ENCODE data around the gene TRIM59.

TRIM59 gene

DNA sequence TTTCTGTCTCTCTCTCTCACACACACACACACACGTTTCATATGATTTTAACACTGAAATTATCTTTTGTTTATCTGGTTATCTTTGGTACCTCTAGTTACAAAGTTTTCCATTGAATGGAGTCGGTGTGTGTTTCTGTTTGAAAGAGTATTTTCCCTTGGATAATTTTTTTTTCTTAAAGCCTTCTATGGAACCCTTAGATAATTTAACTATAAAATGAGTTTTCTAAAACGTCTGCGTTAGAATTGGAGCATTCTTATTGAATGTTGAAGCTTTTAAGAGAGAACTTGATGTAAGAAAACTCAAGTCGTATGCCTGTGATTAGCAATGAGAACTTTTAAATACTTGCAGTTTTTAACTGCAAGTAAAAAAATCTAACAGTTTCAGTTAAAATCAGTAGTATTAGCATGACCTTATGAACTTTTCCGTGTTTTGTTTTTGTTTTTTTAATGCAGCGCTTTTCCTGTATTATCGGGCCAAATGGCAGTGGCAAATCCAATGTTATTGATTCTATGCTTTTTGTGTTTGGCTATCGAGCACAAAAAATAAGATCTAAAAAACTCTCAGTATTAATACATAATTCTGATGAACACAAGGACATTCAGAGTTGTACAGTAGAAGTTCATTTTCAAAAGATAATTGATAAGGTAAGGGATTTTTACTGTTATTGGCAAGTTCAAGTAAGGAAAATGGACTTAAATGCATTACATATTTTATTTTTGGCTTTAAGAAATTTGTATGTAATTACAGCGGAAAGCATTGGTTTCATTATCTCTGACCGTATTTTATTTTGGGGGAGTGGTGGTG is 47.2 kb downstream of the TRIM59 start:
- no peak for DNase-seq (ENCODE audit: low read depth)

DNA sequence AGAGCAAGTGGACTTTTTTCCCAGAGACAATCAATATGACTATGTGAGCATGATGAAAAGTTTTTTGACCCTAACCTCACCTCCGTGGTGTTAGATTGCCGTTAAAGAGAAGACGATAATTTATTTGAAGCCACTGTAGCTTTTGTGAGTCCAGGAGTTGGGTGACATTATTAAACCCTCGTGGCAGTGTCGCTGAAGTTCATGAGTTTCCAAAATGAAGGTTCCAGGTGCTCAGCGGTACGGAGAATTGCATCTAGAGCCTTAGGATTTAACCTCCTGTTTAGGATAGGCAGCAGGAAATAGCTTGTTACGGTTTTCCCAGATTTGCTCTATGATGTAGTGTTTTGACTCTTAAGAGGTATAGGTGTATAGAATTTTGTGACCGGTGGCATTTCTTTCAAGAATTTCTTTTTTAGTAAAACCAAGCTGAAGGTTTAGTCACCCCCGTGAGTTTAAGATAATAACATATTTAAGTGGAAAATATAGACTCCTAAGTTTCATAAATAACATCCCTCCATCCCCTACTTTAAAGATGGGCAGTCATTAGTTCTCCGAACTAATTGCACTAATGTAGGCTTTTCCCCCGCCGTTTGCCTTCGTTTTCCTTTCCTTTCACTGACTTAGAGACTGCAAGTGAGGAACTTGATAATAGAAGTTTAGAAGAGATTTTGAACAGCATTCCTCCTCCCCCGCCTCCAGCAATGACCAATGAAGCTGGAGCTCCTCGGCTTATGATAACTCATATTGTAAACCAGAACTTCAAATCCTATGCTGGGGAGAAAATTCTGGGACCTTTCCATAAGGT is 48.1 kb downstream of the TRIM59 start:
- no peak for DNase-seq (ENCODE audit: low read depth)

DNA sequence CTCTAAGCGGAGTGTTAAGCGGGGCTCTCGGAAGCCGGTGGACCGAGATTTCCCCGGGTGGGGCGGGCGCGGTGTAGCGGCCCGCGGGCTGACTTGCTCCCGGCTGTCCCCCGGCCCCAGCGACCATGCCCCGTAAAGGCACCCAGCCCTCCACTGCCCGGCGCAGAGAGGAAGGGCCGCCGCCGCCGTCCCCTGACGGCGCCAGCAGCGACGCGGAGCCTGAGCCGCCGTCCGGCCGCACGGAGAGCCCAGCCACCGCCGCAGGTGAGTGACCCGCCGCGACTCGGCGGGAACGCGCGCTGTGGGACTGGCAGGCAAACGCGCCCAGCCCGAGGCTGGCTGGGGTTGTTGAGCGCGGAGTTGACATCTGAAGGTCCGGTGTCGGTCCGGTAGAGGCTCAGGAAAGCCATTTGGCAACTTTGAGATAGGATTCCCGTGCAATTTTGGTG is 48.9 kb downstream of the TRIM59 start:
- no peak for DNase-seq (ENCODE audit: low read depth)

DNA sequence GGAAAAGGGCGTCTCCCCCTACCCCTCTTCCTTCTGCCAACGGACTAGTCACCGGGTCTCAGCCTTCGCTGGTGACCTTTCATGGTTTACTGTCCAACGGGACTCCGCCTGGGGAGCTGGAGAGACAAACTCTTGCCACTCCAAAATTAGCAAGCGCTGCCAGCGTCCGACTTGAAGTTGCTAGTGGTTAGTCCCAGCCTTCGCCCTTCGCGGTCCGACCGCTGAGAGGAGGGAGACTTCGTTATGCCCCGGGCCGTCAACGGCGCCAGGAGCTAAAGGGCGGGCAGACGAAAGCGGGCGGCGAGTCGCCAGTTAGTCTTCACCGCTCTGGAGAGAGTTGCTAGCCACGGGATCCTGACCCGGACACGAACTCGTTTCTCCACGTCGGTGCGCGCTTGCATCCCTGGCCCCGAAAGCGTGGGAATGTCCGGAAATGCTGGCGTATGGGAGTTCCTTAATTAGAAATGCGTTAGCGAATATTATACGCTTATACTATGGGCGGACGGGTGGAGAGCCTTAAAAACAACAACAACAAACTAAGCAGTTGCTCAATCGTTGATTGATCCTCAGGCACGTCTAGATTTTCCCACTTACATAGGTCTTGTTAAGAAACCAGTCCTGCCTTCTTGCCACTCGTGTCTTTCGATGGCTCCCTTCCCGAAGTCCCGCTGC is 49.4 kb downstream of the TRIM59 start:
- no peak for DNase-seq (ENCODE audit: low read depth)

DNA sequence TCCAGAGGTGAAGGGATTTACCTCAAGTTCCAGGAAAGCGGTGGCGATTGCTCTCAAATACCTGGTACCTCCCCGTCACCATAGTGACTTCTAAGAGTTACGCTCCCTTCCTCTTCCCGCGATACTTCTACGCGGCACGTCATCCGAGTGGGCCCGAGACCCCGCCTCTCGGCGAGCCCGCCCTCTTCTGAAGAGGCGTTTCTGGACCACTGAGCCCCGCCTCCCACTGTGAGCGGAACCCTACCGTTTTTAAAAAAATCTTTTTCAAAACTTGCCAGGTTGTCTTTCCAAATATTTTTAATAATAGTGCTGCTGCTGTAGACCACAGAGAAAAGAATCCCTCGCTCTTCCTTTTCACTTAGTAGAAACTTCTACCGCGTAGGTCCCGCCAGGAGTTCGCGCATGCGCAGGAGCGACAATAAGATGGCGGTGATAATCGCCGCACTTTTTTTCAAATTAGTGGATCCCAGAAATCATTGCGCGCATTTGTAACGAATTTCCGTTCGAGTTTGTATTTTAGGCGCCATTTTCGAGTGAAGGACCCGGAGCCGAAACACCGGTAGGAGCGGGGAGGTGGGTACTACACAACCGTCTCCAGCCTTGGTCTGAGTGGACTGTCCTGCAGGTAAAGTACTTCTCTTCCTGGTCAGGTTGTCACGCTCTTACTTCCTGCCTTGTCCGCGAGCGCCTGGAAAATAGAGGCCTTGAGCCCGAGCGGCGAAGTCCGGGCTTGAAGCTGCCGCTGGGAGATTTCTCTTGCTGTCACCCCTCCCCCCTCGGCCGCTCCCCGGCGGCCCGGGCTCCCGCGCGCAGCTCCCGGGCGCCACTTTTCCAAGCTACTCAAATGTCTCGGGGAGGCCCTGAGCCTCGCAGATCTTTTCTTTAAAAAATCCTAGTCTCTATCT is 50.2 kb downstream of the TRIM59 start, which contains the start of the genes IFT80 and SMC4:
IFT80 (minus strand) TSS at position 101 of the 905 bp plus-strand sequence. CDS start 14,625 bp downstream, outside the sequence.
SMC4 (plus strand) TSS at position 526 of the 905 bp plus-strand sequence. CDS start 1,177 bp downstream, outside the sequence.
- peak; percentile 77 for DNase-seq (ENCODE audit: low read depth)

DNA sequence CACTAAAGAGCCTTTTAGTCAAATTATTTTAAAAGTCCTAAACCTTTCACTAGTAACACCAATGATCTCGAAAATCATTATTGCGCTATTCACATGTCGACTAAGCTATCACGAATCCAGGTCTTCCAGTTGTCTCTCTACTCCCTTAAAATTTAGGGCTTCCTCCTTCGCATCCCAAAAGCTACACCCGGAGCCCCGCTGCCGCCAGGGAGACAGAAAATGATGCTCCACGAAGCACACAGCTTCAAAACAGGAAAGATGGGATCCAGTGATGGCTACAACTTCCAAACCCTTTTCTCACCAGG is 50.8 kb downstream of the TRIM59 start:
- no peak for DNase-seq (ENCODE audit: low read depth)

DNA sequence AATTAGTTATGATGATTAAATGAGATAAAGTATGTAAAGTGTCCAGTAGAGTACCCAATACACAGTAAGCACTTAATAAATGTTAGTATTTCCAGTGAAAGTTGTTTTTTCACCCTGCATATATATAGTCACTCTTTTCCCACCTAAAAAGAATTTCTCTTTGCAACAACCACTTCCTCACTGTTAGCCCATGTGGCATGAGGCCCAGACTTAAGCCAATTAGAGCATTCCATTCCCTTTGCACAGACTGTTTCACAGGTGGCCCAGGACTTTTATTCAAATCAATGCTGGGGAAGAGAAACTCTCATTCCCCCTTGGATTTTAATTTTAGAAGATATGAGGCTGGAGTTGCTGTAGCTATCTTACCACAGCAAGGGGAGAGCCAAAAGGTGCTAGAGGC is 54.3 kb downstream of the TRIM59 start:
- no peak for DNase-seq (ENCODE audit: low read depth)

DNA sequence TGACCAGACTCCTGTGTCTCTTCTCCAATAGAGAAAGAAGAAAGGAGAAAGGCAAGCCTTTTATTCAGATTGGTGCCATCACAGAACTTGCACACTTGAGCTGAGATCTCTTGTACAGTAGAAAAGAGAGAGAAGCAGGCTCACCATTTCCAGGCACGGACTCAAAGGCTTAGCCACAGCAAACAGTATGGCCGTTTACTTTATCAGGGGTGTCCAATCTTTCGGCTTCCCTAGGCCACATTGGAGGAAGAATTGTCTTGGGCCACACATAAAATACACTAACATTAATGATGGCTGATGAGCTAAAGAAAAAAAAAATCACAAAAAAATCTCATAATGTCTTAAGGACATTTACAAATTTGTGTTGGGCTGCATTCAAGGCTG is 55.6 kb downstream of the TRIM59 start:
- DNase-seq (ENCODE audit: low read depth) = no peak

DNA sequence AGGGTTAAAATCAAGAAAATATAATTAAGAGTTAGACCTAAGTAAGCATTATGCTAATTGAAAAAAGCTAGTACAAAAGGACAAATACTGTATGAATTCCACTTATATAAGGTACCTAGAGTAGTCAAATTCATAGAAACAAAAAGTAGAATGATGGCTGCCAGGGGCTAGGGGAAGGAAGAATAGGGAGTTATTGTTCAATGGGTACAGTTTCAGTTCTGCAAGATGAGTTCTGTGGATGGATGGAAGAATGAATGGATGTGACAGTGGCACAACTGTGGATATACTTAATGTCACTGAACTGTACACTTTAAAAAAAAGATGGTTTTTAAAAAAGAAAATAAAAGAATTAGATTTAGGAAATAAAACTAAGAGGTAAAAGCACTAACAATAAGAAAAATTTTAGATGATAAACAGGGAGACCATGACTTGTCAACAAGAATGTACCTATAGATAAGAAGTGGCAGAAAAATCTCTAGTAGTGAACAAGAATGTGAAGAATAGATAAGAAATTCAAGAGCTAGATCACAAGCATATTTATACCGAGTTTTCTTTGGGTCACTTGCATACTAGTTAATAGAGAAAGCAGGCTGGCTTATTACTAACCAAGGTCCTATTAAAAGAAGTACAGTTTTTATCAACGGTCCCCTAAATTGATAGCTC is 56.1 kb downstream of the TRIM59 start:
- DNase-seq (ENCODE audit: low read depth) = no peak

DNA sequence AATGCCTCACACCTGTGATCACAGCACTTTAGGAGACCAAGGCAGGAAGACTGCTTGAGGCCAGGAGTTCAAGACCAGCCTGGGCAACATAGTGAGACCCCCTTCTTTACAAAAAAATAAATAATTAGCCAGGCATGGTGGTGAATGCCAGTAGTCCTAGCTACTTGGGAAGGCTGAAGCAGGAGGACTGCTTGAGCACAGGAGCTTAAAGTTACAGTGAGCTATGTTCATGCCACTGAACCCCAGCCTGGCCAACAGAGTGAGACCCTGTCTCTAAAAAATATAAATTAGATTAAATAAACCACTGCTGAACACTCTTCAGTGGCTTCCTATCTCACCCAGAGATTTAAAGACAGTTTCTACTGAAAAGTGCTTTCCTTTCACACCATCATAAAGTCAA is 56.8 kb downstream of the TRIM59 start:
- DNase-seq (ENCODE audit: low read depth) = no peak

DNA sequence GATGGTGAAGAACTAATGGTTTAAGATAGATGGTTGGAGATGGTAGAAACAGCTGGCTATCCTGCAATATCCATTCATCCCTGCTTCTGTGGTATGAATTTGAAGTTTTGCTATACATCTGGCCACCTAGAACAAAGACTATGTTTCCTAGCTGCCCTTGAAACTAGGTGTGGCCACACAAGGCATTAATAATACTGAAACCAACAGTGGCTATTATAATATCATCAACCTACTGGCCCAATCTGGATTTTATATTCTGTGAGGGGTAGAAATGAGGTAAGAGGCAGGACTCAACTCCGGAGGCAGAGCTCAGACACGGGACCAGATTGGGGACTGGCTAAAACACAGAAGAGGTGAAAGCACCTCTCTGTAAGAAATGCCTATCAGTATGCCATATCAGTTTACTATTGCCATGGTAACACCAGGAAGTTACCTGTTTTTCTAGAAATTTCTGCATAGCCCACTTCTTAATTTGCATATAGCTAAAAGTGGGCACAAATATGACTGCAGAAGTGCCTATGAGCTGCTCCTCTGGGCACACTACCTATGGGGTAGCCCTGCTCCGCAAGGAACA is 58.9 kb downstream of the TRIM59 start:
- DNase-seq (ENCODE audit: low read depth) = no peak
